LHCN-M2 (cell line): ENCODE data around the gene FMNL2. TPM values are rescaled to one million over a fixed set of nuclear protein-coding genes. Genes with fewer than 3 reads are reported as not detected.

Source experiments
- DNase-seq: peaks from one replicate; pipeline ENCODE4 v3.0.0-alpha.2; 2012; ENCODE audit warnings: low read depth
- total RNA-seq: library from RNA; depleted of rRNA; stranded (reverse); fragments of >200 nt; gene quantifications from 2 replicates; pipeline ENCODE4 v1.2.3, GENCODE V29; 2014

The FMNL2 gene
- total RNA-seq, 1 experiment from 2014 or later = 11.6 TPM

GRCh38 chr2:152553518-152553917 is 218.5 kb downstream of the FMNL2 start:
- DNase-seq = no peak

- DNase-seq = no peak
These were observed 220.1 kb downstream of the FMNL2 start for GRCh38 chr2:152555048-152555447.

GRCh38 chr2:152556506-152556905 is 221.5 kb downstream of the FMNL2 start:
- no peak for DNase-seq

GRCh38 chr2:152557273-152557888 is 222.4 kb downstream of the FMNL2 start:
- peak; percentile 29 for DNase-seq

GRCh38 chr2:152558158-152558984 is 223.4 kb downstream of the FMNL2 start:
- peak; percentile 86 for DNase-seq

- no peak for DNase-seq
These were observed 224.0 kb downstream of the FMNL2 start for GRCh38 chr2:152559008-152559407.

- peak; percentile 72 for DNase-seq
These were observed 225.2 kb downstream of the FMNL2 start for GRCh38 chr2:152560166-152560565.

GRCh38 chr2:152560873-152561595 is 226.1 kb downstream of the FMNL2 start:
- DNase-seq = no peak

GRCh38 chr2:152562198-152562884 is 227.4 kb downstream of the FMNL2 start:
- DNase-seq = no peak

GRCh38 chr2:152563764-152564163 is 228.8 kb downstream of the FMNL2 start:
- no peak for DNase-seq

GRCh38 chr2:152564754-152565551 is 230.0 kb downstream of the FMNL2 start:
- DNase-seq = no peak

GRCh38 chr2:152565884-152566727 is 231.1 kb downstream of the FMNL2 start:
- DNase-seq = no peak

- no peak for DNase-seq
These were observed 231.7 kb downstream of the FMNL2 start for GRCh38 chr2:152566728-152567069.

- DNase-seq = no peak
These were observed 233.6 kb downstream of the FMNL2 start for GRCh38 chr2:152568531-152568930.

GRCh38 chr2:152569186-152569585 is 234.2 kb downstream of the FMNL2 start:
- no peak for DNase-seq

- peak; percentile 60 for DNase-seq
These were observed 236.2 kb downstream of the FMNL2 start for GRCh38 chr2:152571048-152571766.

GRCh38 chr2:152572031-152572430 is 237.1 kb downstream of the FMNL2 start:
- DNase-seq = no peak

- peak; percentile 97 for DNase-seq
These were observed 238.2 kb downstream of the FMNL2 start for GRCh38 chr2:152573168-152573567.

GRCh38 chr2:152577579-152577978 is 242.6 kb downstream of the FMNL2 start:
- no peak for DNase-seq
